ENCODE results near the gene DCAF7. TPM values are rescaled to one million over a fixed set of nuclear protein-coding genes. Genes with fewer than 3 reads are reported as not detected.

DCAF7 gene
- total RNA-seq, 1 experiment from 2014 or later, result 60.4 TPM

DNA sequence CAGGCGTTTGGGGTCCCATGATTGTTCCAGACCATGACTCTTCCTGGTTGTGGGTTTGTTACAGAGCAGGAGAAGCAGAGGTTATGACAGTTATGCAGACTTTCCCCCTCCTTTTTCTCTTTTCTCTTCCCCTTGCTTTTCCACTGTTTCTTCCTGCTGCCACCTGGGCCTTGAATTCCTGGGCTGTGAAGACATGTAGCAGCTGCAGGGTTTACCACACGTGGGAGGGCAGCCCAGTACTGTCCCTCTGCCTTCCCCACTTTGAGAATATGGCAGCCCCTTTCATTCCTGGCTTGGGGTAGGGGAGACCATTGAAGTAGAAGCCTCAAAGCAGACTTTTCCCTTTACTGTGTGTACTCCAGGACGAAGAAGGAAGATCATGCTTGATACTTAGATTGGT, 42.5 kb downstream of the DCAF7 start:
- H3K27me3 ChIP-seq (ENCODE audit: control insufficient read depth, insufficient read depth, low read length), result no peaks in the 10 kb centered on the region
- ChIA-PET CTCF (no interaction called here), POLR2A (no interaction called here)
- no peak overlapping the region for H3K27ac ChIP-seq (ENCODE audit: low read length)
- in situ Hi-C loops (cut with HindIII; ENCODE audit: low pct_unique_long_range_greater_than_20kb, low sequenced_read_pairs) (no loop called here), intact Hi-C loops (cut with micrococcal nuclease; ENCODE audit: unreplicated experiment) (no loop called here)
- no peaks in the 10 kb centered on the region for H3K4me1 ChIP-seq (ENCODE audit: control insufficient read depth, insufficient read depth, low read length)
- H3K9me3 ChIP-seq (ENCODE audit: control insufficient read depth, insufficient read depth, low read depth, low read length), result no peaks in the 10 kb centered on the region
- TF ChIP-seq TCF7L2 (IDR thresholded peaks at IDR 0.05; ENCODE audit: low read depth, low read length) (no peak), SIN3A (IDR thresholded peaks at IDR 0.05; ENCODE audit: borderline replicate concordance, insufficient read depth, low read depth, low read length) (no peak), POLR2AphosphoS5 (IDR thresholded peaks at IDR 0.05; ENCODE audit: low read depth, low read length) (no peak)
- TF ChIP-seq, protein P1, sequence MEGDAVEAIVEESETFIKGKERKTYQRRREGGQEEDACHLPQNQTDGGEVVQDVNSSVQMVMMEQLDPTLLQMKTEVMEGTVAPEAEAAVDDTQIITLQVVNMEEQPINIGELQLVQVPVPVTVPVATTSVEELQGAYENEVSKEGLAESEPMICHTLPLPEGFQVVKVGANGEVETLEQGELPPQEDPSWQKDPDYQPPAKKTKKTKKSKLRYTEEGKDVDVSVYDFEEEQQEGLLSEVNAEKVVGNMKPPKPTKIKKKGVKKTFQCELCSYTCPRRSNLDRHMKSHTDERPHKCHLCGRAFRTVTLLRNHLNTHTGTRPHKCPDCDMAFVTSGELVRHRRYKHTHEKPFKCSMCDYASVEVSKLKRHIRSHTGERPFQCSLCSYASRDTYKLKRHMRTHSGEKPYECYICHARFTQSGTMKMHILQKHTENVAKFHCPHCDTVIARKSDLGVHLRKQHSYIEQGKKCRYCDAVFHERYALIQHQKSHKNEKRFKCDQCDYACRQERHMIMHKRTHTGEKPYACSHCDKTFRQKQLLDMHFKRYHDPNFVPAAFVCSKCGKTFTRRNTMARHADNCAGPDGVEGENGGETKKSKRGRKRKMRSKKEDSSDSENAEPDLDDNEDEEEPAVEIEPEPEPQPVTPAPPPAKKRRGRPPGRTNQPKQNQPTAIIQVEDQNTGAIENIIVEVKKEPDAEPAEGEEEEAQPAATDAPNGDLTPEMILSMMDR (IDR thresholded peaks at IDR 0.05), result no peak
- TF ChIP-seq, protein P2, sequence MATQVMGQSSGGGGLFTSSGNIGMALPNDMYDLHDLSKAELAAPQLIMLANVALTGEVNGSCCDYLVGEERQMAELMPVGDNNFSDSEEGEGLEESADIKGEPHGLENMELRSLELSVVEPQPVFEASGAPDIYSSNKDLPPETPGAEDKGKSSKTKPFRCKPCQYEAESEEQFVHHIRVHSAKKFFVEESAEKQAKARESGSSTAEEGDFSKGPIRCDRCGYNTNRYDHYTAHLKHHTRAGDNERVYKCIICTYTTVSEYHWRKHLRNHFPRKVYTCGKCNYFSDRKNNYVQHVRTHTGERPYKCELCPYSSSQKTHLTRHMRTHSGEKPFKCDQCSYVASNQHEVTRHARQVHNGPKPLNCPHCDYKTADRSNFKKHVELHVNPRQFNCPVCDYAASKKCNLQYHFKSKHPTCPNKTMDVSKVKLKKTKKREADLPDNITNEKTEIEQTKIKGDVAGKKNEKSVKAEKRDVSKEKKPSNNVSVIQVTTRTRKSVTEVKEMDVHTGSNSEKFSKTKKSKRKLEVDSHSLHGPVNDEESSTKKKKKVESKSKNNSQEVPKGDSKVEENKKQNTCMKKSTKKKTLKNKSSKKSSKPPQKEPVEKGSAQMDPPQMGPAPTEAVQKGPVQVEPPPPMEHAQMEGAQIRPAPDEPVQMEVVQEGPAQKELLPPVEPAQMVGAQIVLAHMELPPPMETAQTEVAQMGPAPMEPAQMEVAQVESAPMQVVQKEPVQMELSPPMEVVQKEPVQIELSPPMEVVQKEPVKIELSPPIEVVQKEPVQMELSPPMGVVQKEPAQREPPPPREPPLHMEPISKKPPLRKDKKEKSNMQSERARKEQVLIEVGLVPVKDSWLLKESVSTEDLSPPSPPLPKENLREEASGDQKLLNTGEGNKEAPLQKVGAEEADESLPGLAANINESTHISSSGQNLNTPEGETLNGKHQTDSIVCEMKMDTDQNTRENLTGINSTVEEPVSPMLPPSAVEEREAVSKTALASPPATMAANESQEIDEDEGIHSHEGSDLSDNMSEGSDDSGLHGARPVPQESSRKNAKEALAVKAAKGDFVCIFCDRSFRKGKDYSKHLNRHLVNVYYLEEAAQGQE (IDR thresholded peaks at IDR 0.05; ENCODE audit: insufficient read depth in 1 of 2, low read depth in 2 of 2, low read length in 1 of 2), result no peak
- no peaks in the 10 kb centered on the region; the same call in 1 of the 2 replicates for H3K36me3 ChIP-seq (ENCODE audit: control insufficient read depth, insufficient read depth, low read length)
- DNase-seq (ENCODE audit: low read depth, low spot score) (no peak), ATAC-seq (no peak)
- H3K4me3 ChIP-seq (ENCODE audit: low read depth in 2 of 2, low read length in 2 of 2), result no peak overlapping the region
- no TSS peak for BruUV-seq (replicated peaks)

DNA sequence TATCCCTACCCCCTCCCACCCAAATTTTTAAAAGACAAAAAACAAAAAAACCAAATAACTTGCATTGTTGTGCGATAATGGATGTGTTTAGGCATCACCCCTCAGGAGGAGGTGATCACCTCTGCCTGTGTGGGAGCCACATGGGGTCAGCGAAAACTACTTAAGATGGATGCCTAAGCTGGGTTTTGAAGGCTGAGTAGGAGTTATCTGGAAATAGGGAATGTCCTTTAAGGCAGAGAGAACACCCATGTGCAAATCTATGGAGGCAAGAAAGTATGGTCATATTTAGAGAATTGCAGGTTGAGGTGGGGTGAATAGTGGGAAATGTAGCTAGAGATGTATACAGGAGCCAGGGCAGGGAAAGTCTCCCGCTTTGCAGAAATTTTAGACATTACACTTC, 44.9 kb downstream of the DCAF7 start:
- Histone ChIP-seq H3K27me3 (ENCODE audit: control insufficient read depth, insufficient read depth, low read length) (no peaks in the 10 kb centered on the region), H3K4me1 (ENCODE audit: control insufficient read depth, insufficient read depth, low read length) (peaks cover 1% of the 10 kb centered on the region; the same call in 1 of the 2 replicates), H3K27ac (ENCODE audit: low read length) (no peak overlapping the region), H3K36me3 (ENCODE audit: control insufficient read depth, insufficient read depth, low read length) (no peaks in the 10 kb centered on the region), H3K4me3 (ENCODE audit: low read depth in 2 of 2, low read length in 2 of 2) (no peak overlapping the region), H3K9me3 (ENCODE audit: control insufficient read depth, insufficient read depth, low read depth, low read length) (no peaks in the 10 kb centered on the region)
- POLR2A ChIA-PET, result no interaction called here
- CTCF ChIA-PET, result no interaction called here
- intact Hi-C loops (cut with micrococcal nuclease; ENCODE audit: unreplicated experiment), result no loop called here
- in situ Hi-C loops (cut with HindIII; ENCODE audit: low pct_unique_long_range_greater_than_20kb, low sequenced_read_pairs), result no loop called here
- TF ChIP-seq TCF7L2 (IDR thresholded peaks at IDR 0.05; ENCODE audit: low read depth, low read length) (no peak), POLR2AphosphoS5 (IDR thresholded peaks at IDR 0.05; ENCODE audit: low read depth, low read length) (no peak), SIN3A (IDR thresholded peaks at IDR 0.05; ENCODE audit: borderline replicate concordance, insufficient read depth, low read depth, low read length) (no peak)
- TF ChIP-seq, protein P2 (IDR thresholded peaks at IDR 0.05; ENCODE audit: insufficient read depth in 1 of 2, low read depth in 2 of 2, low read length in 1 of 2), result no peak
- TF ChIP-seq, protein P1 (IDR thresholded peaks at IDR 0.05), result no peak
- ATAC-seq (no peak), DNase-seq (ENCODE audit: low read depth, low spot score) (no peak)
- no TSS peak for BruUV-seq (replicated peaks)
